SK-N-SH (cell line): Measurements from ENCODE around the gene ZNF774.

ENCODE experiments used
- JUND ChIP-seq: IDR thresholded peaks from 2 replicates; pipeline ENCODE4 v1.4.0; 2012
- RAD21 ChIP-seq: IDR thresholded peaks from 2 replicates; pipeline ENCODE4 v1.6.1; 2012; ENCODE audit warnings: mild to moderate bottlenecking, low read length
- REST ChIP-seq: IDR thresholded peaks from 2 replicates; pipeline ENCODE4 v1.6.1; 2012; ENCODE audit warnings: mild to moderate bottlenecking, low read depth, low read length, moderate library complexity
- TF ChIP-seq, protein P1 (sequence below): fragments of 200-600 bp; sonication (generic); IDR thresholded peaks from 2 replicates; pipeline ENCODE4 v1.6.1; 2017; ENCODE audit warnings: antibody characterized with exemption, mild to moderate bottlenecking, moderate library complexity

DNA sequence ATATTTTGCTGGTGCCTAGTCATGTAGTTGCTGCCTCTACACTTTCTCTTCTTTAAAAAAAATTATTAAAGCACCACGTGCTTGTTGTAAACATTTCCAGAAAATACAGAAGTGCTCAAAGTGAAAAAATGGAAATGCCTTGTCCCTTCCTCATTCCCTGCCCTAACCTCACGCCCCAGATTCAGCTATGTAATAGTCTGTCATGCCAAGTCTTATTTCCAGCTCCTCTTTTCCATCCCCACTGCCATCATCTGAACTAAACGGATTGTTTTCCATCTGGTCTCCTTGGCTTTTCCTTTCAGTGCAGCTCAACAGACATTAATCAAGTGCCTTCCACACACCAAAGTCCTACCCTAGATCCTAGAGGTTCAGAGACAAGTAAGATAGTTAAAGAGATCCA lies 15.5 kb downstream of the ZNF774 start:
- TF ChIP-seq, protein P1, sequence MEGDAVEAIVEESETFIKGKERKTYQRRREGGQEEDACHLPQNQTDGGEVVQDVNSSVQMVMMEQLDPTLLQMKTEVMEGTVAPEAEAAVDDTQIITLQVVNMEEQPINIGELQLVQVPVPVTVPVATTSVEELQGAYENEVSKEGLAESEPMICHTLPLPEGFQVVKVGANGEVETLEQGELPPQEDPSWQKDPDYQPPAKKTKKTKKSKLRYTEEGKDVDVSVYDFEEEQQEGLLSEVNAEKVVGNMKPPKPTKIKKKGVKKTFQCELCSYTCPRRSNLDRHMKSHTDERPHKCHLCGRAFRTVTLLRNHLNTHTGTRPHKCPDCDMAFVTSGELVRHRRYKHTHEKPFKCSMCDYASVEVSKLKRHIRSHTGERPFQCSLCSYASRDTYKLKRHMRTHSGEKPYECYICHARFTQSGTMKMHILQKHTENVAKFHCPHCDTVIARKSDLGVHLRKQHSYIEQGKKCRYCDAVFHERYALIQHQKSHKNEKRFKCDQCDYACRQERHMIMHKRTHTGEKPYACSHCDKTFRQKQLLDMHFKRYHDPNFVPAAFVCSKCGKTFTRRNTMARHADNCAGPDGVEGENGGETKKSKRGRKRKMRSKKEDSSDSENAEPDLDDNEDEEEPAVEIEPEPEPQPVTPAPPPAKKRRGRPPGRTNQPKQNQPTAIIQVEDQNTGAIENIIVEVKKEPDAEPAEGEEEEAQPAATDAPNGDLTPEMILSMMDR: no peak
- no peak for TF ChIP-seq JUND
- no peak for TF ChIP-seq RAD21
- TF ChIP-seq REST: no peak
